OCI-LY1 (cell line): Measurements from ENCODE around the gene RABGEF1.
"Not testable (repeated sequence)": the region's sequence is repeated elsewhere in the genome, so short reads cannot be mapped to it uniquely, and the experiment has no call there.

ENCODE experiments used
- H2AFZ ChIP-seq: fragments of 200-600 bp; sonication (generic), shearing (Covaris generic); 2 replicates; pipeline ENCODE4 v1.6.0; 2014; ENCODE audit warnings: antibody characterized with exemption, mild to moderate bottlenecking, low read length
- H3F3A ChIP-seq: fragments of 200-600 bp; sonication (generic), shearing (Covaris generic); 2 replicates; pipeline ENCODE4 v1.6.0; 2014; ENCODE audit warnings: mild to moderate bottlenecking, antibody characterized with exemption, low read length, moderate library complexity; ENCODE audit not compliant: insufficient read depth
- H3K27ac ChIP-seq: fragments of 200-600 bp; sonication (generic); 2 replicates; pipeline ENCODE4 v1.5.1; 2014; ENCODE audit warnings: low read length, mixed run types, mild to moderate bottlenecking, low read depth; ENCODE audit not compliant: poor library complexity, severe bottlenecking
- H3K27me3 ChIP-seq: fragments of 200-600 bp; sonication (generic); 2 replicates; pipeline ENCODE4 v1.6.0; 2014; ENCODE audit warnings: antibody characterized with exemption, mild to moderate bottlenecking, low read length, moderate library complexity; ENCODE audit not compliant: insufficient read depth
- H3K36me3 ChIP-seq: fragments of 200-600 bp; sonication (generic); 2 replicates; pipeline ENCODE4 v1.6.1; 2014; ENCODE audit warnings: mild to moderate bottlenecking, antibody characterized with exemption, low read length, moderate library complexity, mixed read lengths; ENCODE audit not compliant: insufficient read depth
- H3K4me1 ChIP-seq: fragments of 200-600 bp; sonication (generic); 2 replicates; pipeline ENCODE4 v1.5.1; 2014; ENCODE audit warnings: mild to moderate bottlenecking, low read length, moderate library complexity; ENCODE audit not compliant: insufficient read depth, severe bottlenecking
- H3K4me2 ChIP-seq: fragments of 200-600 bp; sonication (generic), shearing (Covaris generic); 2 replicates; pipeline ENCODE4 v1.6.1; 2014; ENCODE audit warnings: low read length
- H3K4me3 ChIP-seq: fragments of 200-600 bp; sonication (generic); 2 replicates; pipeline ENCODE4 v1.5.1; 2014; ENCODE audit warnings: low read length, low read depth, mild to moderate bottlenecking, mixed read lengths; ENCODE audit not compliant: poor library complexity, severe bottlenecking
- H3K79me2 ChIP-seq: fragments of 200-600 bp; shearing (Covaris generic); 2 replicates; pipeline ENCODE4 v1.6.1; 2016; ENCODE audit warnings: mixed run types, low read length, mixed read lengths; ENCODE audit not compliant: insufficient read depth
- H3K9ac ChIP-seq: fragments of 200-600 bp; sonication (generic), shearing (Covaris generic); 2 replicates; pipeline ENCODE4 v1.6.1; 2014; ENCODE audit warnings: mild to moderate bottlenecking, low read length, mixed read lengths
- H3K9me2 ChIP-seq: fragments of 200-600 bp; sonication (generic), shearing (Covaris generic); 2 replicates; pipeline ENCODE4 v1.6.1; 2014; ENCODE audit warnings: low read depth, mild to moderate bottlenecking, low read length, mixed read lengths
- H3K9me3 ChIP-seq: fragments of 200-600 bp; shearing (Covaris generic); 2 replicates; pipeline ENCODE4 v1.6.1; 2014; ENCODE audit warnings: low read length, mixed read lengths
- H4K20me1 ChIP-seq: fragments of 200-600 bp; sonication (generic), shearing (Covaris generic); 2 replicates; pipeline ENCODE4 v1.6.0; 2016; ENCODE audit warnings: mild to moderate bottlenecking, low read length; ENCODE audit not compliant: insufficient read depth
- CTCF ChIP-seq: fragments of 200-600 bp; sonication (generic), shearing (Covaris generic); IDR thresholded peaks from 2 replicates; pipeline ENCODE4 v1.5.1; 2017; ENCODE audit warnings: mild to moderate bottlenecking, antibody characterized with exemption, low read length, moderate library complexity, mixed read lengths
- EZH2 ChIP-seq: fragments of 200-600 bp; sonication (generic), shearing (Covaris generic); IDR thresholded peaks from 2 replicates; pipeline ENCODE4 v1.8.0; 2017; ENCODE audit warnings: borderline replicate concordance, mixed run types, mild to moderate bottlenecking, antibody characterized with exemption, low read length, moderate library complexity, mixed read lengths

Gene RABGEF1

GRCh38 chr7:66713687-66714086 lies 26.8 kb upstream of the RABGEF1 start:
- no peak for TF ChIP-seq EZH2
- no peak for TF ChIP-seq CTCF
- H3K9ac ChIP-seq: no peak overlapping the region
- no peaks in the 10 kb centered on the region for H3F3A ChIP-seq
- H3K79me2 ChIP-seq: no peaks in the 10 kb centered on the region
- peaks cover 16% of the 10 kb centered on the region; the same call in 1 of the 2 replicates for H3K9me3 ChIP-seq
- H3K4me2 ChIP-seq: no peak overlapping the region
- no peak overlapping the region for H3K27ac ChIP-seq
- H3K36me3 ChIP-seq: peaks cover 30% of the 10 kb centered on the region
- no peaks in the 10 kb centered on the region for H3K9me2 ChIP-seq
- H4K20me1 ChIP-seq: no peaks in the 10 kb centered on the region
- H2AFZ ChIP-seq: no peak overlapping the region
- H3K4me3 ChIP-seq: no peak overlapping the region
- no peaks in the 10 kb centered on the region for H3K4me1 ChIP-seq
- H3K27me3 ChIP-seq: no peaks in the 10 kb centered on the region

- H3K9me2 ChIP-seq, H3K4me1 ChIP-seq, H3K4me3 ChIP-seq, H3K79me2 ChIP-seq, H3K27ac ChIP-seq, H3K9ac ChIP-seq, H3K9me3 ChIP-seq, H2AFZ ChIP-seq, H3K4me2 ChIP-seq, H3K27me3 ChIP-seq, H4K20me1 ChIP-seq, H3F3A ChIP-seq: not testable (repeated sequence)
- H3K36me3 ChIP-seq: peaks cover 30% of the 10 kb centered on the region
Measured at GRCh38 chr7:66716634-66717033, 23.9 kb upstream of the RABGEF1 start.

GRCh38 chr7:66720561-66720960 lies 20.0 kb upstream of the RABGEF1 start:
- Histone ChIP-seq H4K20me1 (no peaks in the 10 kb centered on the region), H3K4me1 (peaks cover 4% of the 10 kb centered on the region), H3K27me3 (no peaks in the 10 kb centered on the region), H3K4me3 (no peak overlapping the region), H2AFZ (no peak overlapping the region), H3K9me2 (no peaks in the 10 kb centered on the region), H3K9ac (no peak overlapping the region), H3K79me2 (no peaks in the 10 kb centered on the region), H3K9me3 (peaks cover 11% of the 10 kb centered on the region; the same call in 1 of the 2 replicates), H3F3A (no peaks in the 10 kb centered on the region), H3K27ac (no peak overlapping the region), H3K36me3 (peaks cover 19% of the 10 kb centered on the region), H3K4me2 (no peak overlapping the region)
- no peak for TF ChIP-seq EZH2
- no peak for TF ChIP-seq CTCF

- H3K4me2 ChIP-seq: no peak overlapping the region
- no peak overlapping the region for H2AFZ ChIP-seq
- H3K9me3 ChIP-seq: peaks cover 11% of the 10 kb centered on the region; the same call in 1 of the 2 replicates
- H3K4me1 ChIP-seq: no peaks in the 10 kb centered on the region
- no peak overlapping the region for H3K9ac ChIP-seq
- no peaks in the 10 kb centered on the region for H4K20me1 ChIP-seq
- TF ChIP-seq EZH2 (no peak), CTCF (no peak)
- H3K9me2 ChIP-seq: no peaks in the 10 kb centered on the region
- H3F3A ChIP-seq: no peaks in the 10 kb centered on the region
- no peaks in the 10 kb centered on the region for H3K27me3 ChIP-seq
- no peak overlapping the region for H3K4me3 ChIP-seq
- H3K27ac ChIP-seq: no peak overlapping the region
- peaks cover 15% of the 10 kb centered on the region for H3K36me3 ChIP-seq
- H3K79me2 ChIP-seq: no peaks in the 10 kb centered on the region
Measured at GRCh38 chr7:66725843-66726242, 14.7 kb upstream of the RABGEF1 start.
